HCT116 (cell line): ENCODE results near the gene PLVAP. TPM values are rescaled to one million over a fixed set of nuclear protein-coding genes. Genes with fewer than 3 reads are reported as not detected.

Source experiments
- ATAC-seq: fragments of 200-7000 bp; cut with Tn5 transposase; 2 replicates; pipeline ENCODE4 v1.9.1; 2020; ENCODE audit warnings: mild to moderate bottlenecking, moderate library complexity
- BruUV-seq: library from RNA; stranded (reverse); fragments of 400-500 nt; replicated peaks from 2 replicates; lab custom pipeline; 2021; lab: Mats Ljungman, UMichigan
- CTCF ChIA-PET: fragments of 300-600 bp; sonication (Branson Sonifier 250); formaldehyde crosslinking; loops from one replicate; lab custom pipeline; 2021; ENCODE audit warnings: antibody characterized with exemption; lab: Charles Lee
- POLR2A ChIA-PET: fragments of 300-600, 350-600 bp; sonication (Branson Sonifier 250); formaldehyde crosslinking; loops from one replicate; lab custom pipeline; 2021; ENCODE audit warnings: antibody characterized with exemption; lab: Charles Lee
- RAD21 ChIA-PET, 2 experiments: fragments of 300-600 bp; sonication (Branson Sonifier 250); formaldehyde crosslinking; loops; one replicate each; lab custom pipeline; 2023; ENCODE audit warnings: low total read pairs in 2 of 2; ENCODE audit not compliant: uncharacterized antibody in 2 of 2, unreplicated experiment in 2 of 2, low non-redundant PET in 1 of 2; lab: Charles Lee
- DNase-seq: peaks from one replicate; pipeline ENCODE4 v3.0.0-alpha.2; 2010; ENCODE audit warnings: low read depth, low spot score
- H2AFZ ChIP-seq: fragments of 200-600 bp; shearing (Covaris generic), sonication (generic); 2 replicates; pipeline ENCODE4 v1.6.1; 2017; ENCODE audit warnings: low read depth, mixed run types, mixed read lengths, antibody characterized with exemption, low read length; ENCODE audit not compliant: poor library complexity, severe bottlenecking
- H3K27ac ChIP-seq: 2 replicates; pipeline ENCODE4 v1.5.1; 2012; ENCODE audit warnings: low read depth, low read length
- H3K27me3 ChIP-seq: fragments of 200-600 bp; sonication (generic); 2 replicates; pipeline ENCODE4 v1.6.1; 2016; ENCODE audit warnings: mixed run types, low read length, mixed read lengths; ENCODE audit not compliant: insufficient read depth
- H3K36me3 ChIP-seq, 2 experiments: fragments of 200-500 bp in 1 of 2; fragments of 200-600 bp in 1 of 2; sonication (Bioruptor generic) in 1 of 2; sonication (generic) in 1 of 2; 2 replicates each; pipeline versions ENCODE4 v1.5.1 to v1.6.1; 2014 to 2016; ENCODE audit warnings: low read length in 2 of 2, inconsistent platforms in 1 of 2, mixed read lengths in 1 of 2, mixed run types in 1 of 2; ENCODE audit not compliant: insufficient read depth in 2 of 2, control insufficient read depth in 1 of 2
- H3K4me1 ChIP-seq, 2 experiments: fragments of 200-600 bp in 1 of 2; sonication (generic) in 1 of 2; 2 replicates each; pipeline versions ENCODE4 v1.5.1 to v1.6.1; 2012 to 2017; ENCODE audit warnings: low read length in 2 of 2, inconsistent platforms in 1 of 2, mild to moderate bottlenecking in 1 of 2, mixed read lengths in 1 of 2, mixed run types in 1 of 2, moderate library complexity in 1 of 2; ENCODE audit not compliant: insufficient read depth in 2 of 2, control insufficient read depth in 1 of 2
- H3K4me2 ChIP-seq: fragments of 200-600 bp; sonication (generic); 2 replicates; pipeline ENCODE4 v1.6.1; 2017; ENCODE audit warnings: mixed run types, low read length, mixed read lengths
- H3K4me3 ChIP-seq, 2 experiments: fragments of 200-600 bp in 1 of 2; sonication (generic) in 1 of 2; replicated peaks in 1 of 2; 2 replicates each; pipeline ENCODE4 v1.5.1; 2011 to 2016; ENCODE audit warnings: low read length in 2 of 2, control low read depth in 1 of 2, low read depth in 1 of 2, mild to moderate bottlenecking in 1 of 2, mixed read lengths in 1 of 2, mixed run types in 1 of 2
- H3K79me2 ChIP-seq: fragments of 200-600 bp; sonication (generic); 2 replicates; pipeline ENCODE4 v1.6.1; 2017; ENCODE audit warnings: mild to moderate bottlenecking, mixed run types, low read length, moderate library complexity, mixed read lengths; ENCODE audit not compliant: insufficient read depth
- H3K9ac ChIP-seq: fragments of 200-600 bp; sonication (generic); 2 replicates; pipeline ENCODE4 v1.6.1; 2016; ENCODE audit warnings: low read length, mixed read lengths
- H3K9me2 ChIP-seq: fragments of 200-600 bp; sonication (generic), shearing (Covaris generic); 2 replicates; pipeline ENCODE4 v1.6.1; 2017; ENCODE audit warnings: mixed run types, mild to moderate bottlenecking, moderate library complexity; ENCODE audit not compliant: insufficient read depth
- H3K9me3 ChIP-seq, 2 experiments: fragments of 200-500 bp in 1 of 2; fragments of 200-600 bp in 1 of 2; sonication (Bioruptor generic) in 1 of 2; sonication (generic) in 1 of 2; 2 replicates each; pipeline ENCODE4 v1.6.1; 2014 to 2017; ENCODE audit warnings: low read length in 2 of 2, mixed read lengths in 2 of 2, inconsistent platforms in 1 of 2, low read depth in 1 of 2, mild to moderate bottlenecking in 1 of 2, mixed run types in 1 of 2, moderate library complexity in 1 of 2; ENCODE audit not compliant: control insufficient read depth in 1 of 2, insufficient read depth in 1 of 2
- H4K20me1 ChIP-seq: fragments of 200-600 bp; sonication (generic), shearing (Covaris generic); 2 replicates; pipeline ENCODE4 v1.6.1; 2017; ENCODE audit warnings: mixed run types, mild to moderate bottlenecking, moderate library complexity; ENCODE audit not compliant: insufficient read depth
- CBX3 ChIP-seq: IDR thresholded peaks from 2 replicates; pipeline ENCODE4 v1.6.1; 2012; ENCODE audit warnings: low read depth
- CEBPB ChIP-seq: IDR thresholded peaks from 2 replicates; pipeline ENCODE4 v1.6.1; 2012; ENCODE audit warnings: low read depth
- EGR1 ChIP-seq: IDR thresholded peaks from 2 replicates; pipeline ENCODE4 v1.6.1; 2012; ENCODE audit warnings: low read depth
- EZH2 ChIP-seq: fragments of 200-600 bp; sonication (generic); IDR thresholded peaks from 2 replicates; pipeline ENCODE4 v1.6.1; 2017; ENCODE audit warnings: antibody characterized with exemption, mixed run types
- EZH2phosphoT487 ChIP-seq: fragments of 200-600 bp; IDR thresholded peaks from 2 replicates; pipeline ENCODE4 v1.6.1; 2018; ENCODE audit warnings: antibody characterized with exemption, borderline replicate concordance
- FOSL1 ChIP-seq: IDR thresholded peaks from 2 replicates; pipeline ENCODE4 v1.6.1; 2012; ENCODE audit warnings: low read depth
- POLR2A ChIP-seq: IDR thresholded peaks from 2 replicates; pipeline ENCODE4 v1.7.0; 2011; ENCODE audit warnings: borderline replicate concordance; ENCODE audit not compliant: insufficient read depth, insufficient read length; ENCODE audit errors: extremely low read depth
- RAD21 ChIP-seq: IDR thresholded peaks from 2 replicates; pipeline ENCODE4 v1.6.1; 2012; ENCODE audit warnings: low read depth, mild to moderate bottlenecking
- SIN3A ChIP-seq: IDR thresholded peaks from 2 replicates; pipeline ENCODE4 v1.6.1; 2012; ENCODE audit warnings: low read depth
- SP1 ChIP-seq: IDR thresholded peaks from 2 replicates; pipeline ENCODE4 v1.6.1; 2012; ENCODE audit warnings: low read depth
- TCF7L2 ChIP-seq: IDR thresholded peaks from 2 replicates; pipeline ENCODE4 v1.7.0; 2011; ENCODE audit warnings: borderline replicate concordance, inconsistent platforms; ENCODE audit not compliant: insufficient read depth, insufficient read length; ENCODE audit errors: extremely low read depth
- YY1 ChIP-seq: IDR thresholded peaks from 2 replicates; pipeline ENCODE4 v1.6.1; 2011; ENCODE audit warnings: low read length, low read depth, moderate library complexity, mild to moderate bottlenecking; ENCODE audit not compliant: insufficient replicate concordance; ENCODE audit errors: extremely low read depth
- ZFX ChIP-seq: fragments of 450-650 bp; IDR thresholded peaks from 2 replicates; pipeline ENCODE4 v1.6.1; 2017
- ZNF274 ChIP-seq: fragments of 200-500 bp; sonication (Bioruptor generic); IDR thresholded peaks from 2 replicates; pipeline ENCODE4 v1.6.1; 2014; ENCODE audit warnings: mild to moderate bottlenecking, low read depth, low read length, inconsistent platforms
- intact Hi-C: fragments of 100-400 bp; cut with micrococcal nuclease; formaldehyde crosslinking; loops from 2 replicates; pipeline ENCODE4 v1.10.0; 2022
- total RNA-seq: library from RNA; stranded (reverse); gene quantifications from one replicate; pipeline ENCODE4 v1.2.1, GENCODE V29; 2021; ENCODE audit not compliant: unreplicated experiment
- TF ChIP-seq, protein P1 (sequence below): IDR thresholded peaks from 2 replicates; pipeline ENCODE4 v1.6.1; 2012
- TF ChIP-seq, protein P2 (sequence below), 3 experiments: fragments of 200-600 bp in 1 of 3; sonication (generic) in 1 of 3; IDR thresholded peaks in 2 of 3; conservative IDR thresholded peaks in 1 of 3; 2 replicates each; pipeline ENCODE4 v1.5.1; 2012 to 2017; ENCODE audit warnings: low read depth in 2 of 3, low read length in 2 of 3, antibody characterized with exemption in 1 of 3, borderline replicate concordance in 1 of 3, control low read depth in 1 of 3, mild to moderate bottlenecking in 1 of 3, mixed read lengths in 1 of 3, mixed run types in 1 of 3, moderate library complexity in 1 of 3; ENCODE audit not compliant: insufficient read depth in 1 of 3
- TF ChIP-seq, protein P3 (sequence below): IDR thresholded peaks from 2 replicates; pipeline ENCODE4 v1.6.1; 2011; ENCODE audit warnings: mild to moderate bottlenecking, low read length, moderate library complexity; ENCODE audit not compliant: insufficient replicate concordance; ENCODE audit errors: extremely low read depth
- TF ChIP-seq, protein P4 (sequence below): IDR thresholded peaks from 2 replicates; pipeline ENCODE4 v1.6.1; 2012
- TF ChIP-seq, protein P5 (sequence below): IDR thresholded peaks from 2 replicates; pipeline ENCODE4 v1.6.1; 2012; ENCODE audit warnings: low read depth

Gene PLVAP
- total RNA-seq, 1 experiment from 2014 or later: 0.47 TPM

DNA sequence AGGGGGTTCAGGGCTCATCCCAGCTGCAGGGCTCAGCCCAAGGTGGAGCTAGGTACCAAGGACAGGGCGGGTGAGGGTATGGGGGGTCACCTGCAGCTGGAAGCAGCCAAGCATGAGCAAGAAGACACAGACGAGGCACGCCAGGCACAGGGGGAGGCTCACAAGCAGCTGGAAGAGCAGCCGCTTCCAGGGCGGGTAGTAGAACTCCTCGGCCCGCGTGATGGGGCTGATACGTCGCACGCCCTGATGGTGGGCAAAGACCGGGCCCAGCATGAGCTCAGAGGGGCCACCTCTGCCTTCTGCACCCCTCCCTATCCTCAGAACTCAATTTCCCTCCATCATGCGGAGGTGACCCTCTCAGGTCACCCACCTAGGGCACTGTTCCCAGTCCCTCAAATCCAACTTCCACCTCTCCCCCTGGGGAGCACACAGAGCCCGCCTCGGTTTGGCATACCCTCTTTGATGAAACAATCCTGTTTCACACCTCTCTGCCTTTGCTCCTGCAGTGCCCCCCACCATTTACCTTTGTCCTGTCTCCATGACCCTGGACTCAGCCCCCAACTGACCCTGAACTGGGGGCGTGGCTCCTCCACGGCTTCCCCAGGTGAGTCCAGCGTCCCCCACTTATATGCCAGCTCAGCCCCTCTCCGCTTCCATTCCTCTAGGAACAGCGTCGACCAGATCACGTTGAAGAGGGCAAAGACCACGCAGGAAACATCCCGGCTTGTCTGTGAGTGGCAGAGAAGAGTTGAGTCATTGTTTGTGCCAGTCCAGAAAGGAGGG lies 46.7 kb downstream of the PLVAP start:
- no TSS peak for BruUV-seq
- no peak for ATAC-seq

More for the DNA sequence above, 46.7 kb downstream of the PLVAP start:
- no peak overlapping the region for H2AFZ ChIP-seq
- DNase-seq: no peak
- H4K20me1 ChIP-seq: no peaks in the 10 kb centered on the region
- no peak overlapping the region for H3K4me3 ChIP-seq
- H3K9me3 ChIP-seq: no peaks in the 10 kb centered on the region
- TF ChIP-seq ZNF274: no peak
- no peak for TF ChIP-seq EZH2phosphoT487
- no peak for TF ChIP-seq EGR1
- TF ChIP-seq TCF7L2: no peak
- TF ChIP-seq, protein P1, sequence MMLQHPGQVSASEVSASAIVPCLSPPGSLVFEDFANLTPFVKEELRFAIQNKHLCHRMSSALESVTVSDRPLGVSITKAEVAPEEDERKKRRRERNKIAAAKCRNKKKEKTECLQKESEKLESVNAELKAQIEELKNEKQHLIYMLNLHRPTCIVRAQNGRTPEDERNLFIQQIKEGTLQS: no peak
- TF ChIP-seq ZFX: no peak
- TF ChIP-seq YY1: no peak
- TF ChIP-seq, protein P2, sequence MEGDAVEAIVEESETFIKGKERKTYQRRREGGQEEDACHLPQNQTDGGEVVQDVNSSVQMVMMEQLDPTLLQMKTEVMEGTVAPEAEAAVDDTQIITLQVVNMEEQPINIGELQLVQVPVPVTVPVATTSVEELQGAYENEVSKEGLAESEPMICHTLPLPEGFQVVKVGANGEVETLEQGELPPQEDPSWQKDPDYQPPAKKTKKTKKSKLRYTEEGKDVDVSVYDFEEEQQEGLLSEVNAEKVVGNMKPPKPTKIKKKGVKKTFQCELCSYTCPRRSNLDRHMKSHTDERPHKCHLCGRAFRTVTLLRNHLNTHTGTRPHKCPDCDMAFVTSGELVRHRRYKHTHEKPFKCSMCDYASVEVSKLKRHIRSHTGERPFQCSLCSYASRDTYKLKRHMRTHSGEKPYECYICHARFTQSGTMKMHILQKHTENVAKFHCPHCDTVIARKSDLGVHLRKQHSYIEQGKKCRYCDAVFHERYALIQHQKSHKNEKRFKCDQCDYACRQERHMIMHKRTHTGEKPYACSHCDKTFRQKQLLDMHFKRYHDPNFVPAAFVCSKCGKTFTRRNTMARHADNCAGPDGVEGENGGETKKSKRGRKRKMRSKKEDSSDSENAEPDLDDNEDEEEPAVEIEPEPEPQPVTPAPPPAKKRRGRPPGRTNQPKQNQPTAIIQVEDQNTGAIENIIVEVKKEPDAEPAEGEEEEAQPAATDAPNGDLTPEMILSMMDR (IDR thresholded peaks at IDR 0.05 in 2 of 3, conservative IDR thresholded peaks at IDR 0.05 in 1 of 3; ENCODE audit: borderline replicate concordance in 1 of 3, insufficient read depth in 1 of 3, low read depth in 2 of 3, low read length in 2 of 3): no peak
- no peak for TF ChIP-seq CBX3
- TF ChIP-seq POLR2A: no peak
- no peak for TF ChIP-seq SIN3A
- no peak for TF ChIP-seq RAD21
- TF ChIP-seq, protein P3, sequence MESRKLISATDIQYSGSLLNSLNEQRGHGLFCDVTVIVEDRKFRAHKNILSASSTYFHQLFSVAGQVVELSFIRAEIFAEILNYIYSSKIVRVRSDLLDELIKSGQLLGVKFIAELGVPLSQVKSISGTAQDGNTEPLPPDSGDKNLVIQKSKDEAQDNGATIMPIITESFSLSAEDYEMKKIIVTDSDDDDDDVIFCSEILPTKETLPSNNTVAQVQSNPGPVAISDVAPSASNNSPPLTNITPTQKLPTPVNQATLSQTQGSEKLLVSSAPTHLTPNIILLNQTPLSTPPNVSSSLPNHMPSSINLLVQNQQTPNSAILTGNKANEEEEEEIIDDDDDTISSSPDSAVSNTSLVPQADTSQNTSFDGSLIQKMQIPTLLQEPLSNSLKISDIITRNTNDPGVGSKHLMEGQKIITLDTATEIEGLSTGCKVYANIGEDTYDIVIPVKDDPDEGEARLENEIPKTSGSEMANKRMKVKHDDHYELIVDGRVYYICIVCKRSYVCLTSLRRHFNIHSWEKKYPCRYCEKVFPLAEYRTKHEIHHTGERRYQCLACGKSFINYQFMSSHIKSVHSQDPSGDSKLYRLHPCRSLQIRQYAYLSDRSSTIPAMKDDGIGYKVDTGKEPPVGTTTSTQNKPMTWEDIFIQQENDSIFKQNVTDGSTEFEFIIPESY: no peak
- TF ChIP-seq FOSL1: no peak
- TF ChIP-seq EZH2: no peak
- TF ChIP-seq, protein P4, sequence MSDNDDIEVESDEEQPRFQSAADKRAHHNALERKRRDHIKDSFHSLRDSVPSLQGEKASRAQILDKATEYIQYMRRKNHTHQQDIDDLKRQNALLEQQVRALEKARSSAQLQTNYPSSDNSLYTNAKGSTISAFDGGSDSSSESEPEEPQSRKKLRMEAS: no peak
- no peak for TF ChIP-seq CEBPB
- TF ChIP-seq SP1: no peak
- TF ChIP-seq, protein P5, sequence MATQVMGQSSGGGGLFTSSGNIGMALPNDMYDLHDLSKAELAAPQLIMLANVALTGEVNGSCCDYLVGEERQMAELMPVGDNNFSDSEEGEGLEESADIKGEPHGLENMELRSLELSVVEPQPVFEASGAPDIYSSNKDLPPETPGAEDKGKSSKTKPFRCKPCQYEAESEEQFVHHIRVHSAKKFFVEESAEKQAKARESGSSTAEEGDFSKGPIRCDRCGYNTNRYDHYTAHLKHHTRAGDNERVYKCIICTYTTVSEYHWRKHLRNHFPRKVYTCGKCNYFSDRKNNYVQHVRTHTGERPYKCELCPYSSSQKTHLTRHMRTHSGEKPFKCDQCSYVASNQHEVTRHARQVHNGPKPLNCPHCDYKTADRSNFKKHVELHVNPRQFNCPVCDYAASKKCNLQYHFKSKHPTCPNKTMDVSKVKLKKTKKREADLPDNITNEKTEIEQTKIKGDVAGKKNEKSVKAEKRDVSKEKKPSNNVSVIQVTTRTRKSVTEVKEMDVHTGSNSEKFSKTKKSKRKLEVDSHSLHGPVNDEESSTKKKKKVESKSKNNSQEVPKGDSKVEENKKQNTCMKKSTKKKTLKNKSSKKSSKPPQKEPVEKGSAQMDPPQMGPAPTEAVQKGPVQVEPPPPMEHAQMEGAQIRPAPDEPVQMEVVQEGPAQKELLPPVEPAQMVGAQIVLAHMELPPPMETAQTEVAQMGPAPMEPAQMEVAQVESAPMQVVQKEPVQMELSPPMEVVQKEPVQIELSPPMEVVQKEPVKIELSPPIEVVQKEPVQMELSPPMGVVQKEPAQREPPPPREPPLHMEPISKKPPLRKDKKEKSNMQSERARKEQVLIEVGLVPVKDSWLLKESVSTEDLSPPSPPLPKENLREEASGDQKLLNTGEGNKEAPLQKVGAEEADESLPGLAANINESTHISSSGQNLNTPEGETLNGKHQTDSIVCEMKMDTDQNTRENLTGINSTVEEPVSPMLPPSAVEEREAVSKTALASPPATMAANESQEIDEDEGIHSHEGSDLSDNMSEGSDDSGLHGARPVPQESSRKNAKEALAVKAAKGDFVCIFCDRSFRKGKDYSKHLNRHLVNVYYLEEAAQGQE: no peak
- TF ChIP-seq, all 23 proteins: peak for 0
- Histone ChIP-seq H3K9ac (no peak overlapping the region), H3K79me2 (peaks cover 5% of the 10 kb centered on the region; the same call in 1 of the 2 replicates), H3K4me1 (peaks cover 20 to 46% of the 10 kb centered on the region in 2 experiments), H3K27ac (no peak overlapping the region), H3K4me2 (no peak overlapping the region), H3K27me3 (no peaks in the 10 kb centered on the region), H3K36me3 (no peaks in the 10 kb centered on the region), H3K9me2 (no peaks in the 10 kb centered on the region)
- POLR2A ChIA-PET: no interaction called here
- RAD21 ChIA-PET: interaction anchor here in 1 of 2 experiments (0.6 kb wide), 1 partner anchor 59 kb away, joined by 5 read pairs; no protein-coding TSS in a partner anchor
- intact Hi-C loops: no loop called here
- CTCF ChIA-PET: no interaction called here
